Keratinocyte (primary cell): ENCODE data around the gene KIF22.

ENCODE experiments used
- CTCF ChIP-seq, 3 experiments: IDR thresholded peaks in 1 of 3; conservative IDR thresholded peaks in 1 of 3; optimal IDR thresholded peaks in 1 of 3; 2 replicates in 2 of 3; 3 replicates in 1 of 3; pipeline versions ENCODE3 to v1.5.1; 2011; ENCODE audit warnings: low read length in 3 of 3, mild to moderate bottlenecking in 3 of 3, moderate library complexity in 2 of 3, control low read depth in 1 of 3, inconsistent platforms in 1 of 3; ENCODE audit not compliant: insufficient read depth in 2 of 3; ENCODE audit errors: extremely low read depth in 1 of 3
- EZH2 ChIP-seq: IDR thresholded peaks from one replicate; pipeline ENCODE4 v1.6.1; 2012; ENCODE audit warnings: inconsistent platforms, mild to moderate bottlenecking, low read length, moderate library complexity

DNA sequence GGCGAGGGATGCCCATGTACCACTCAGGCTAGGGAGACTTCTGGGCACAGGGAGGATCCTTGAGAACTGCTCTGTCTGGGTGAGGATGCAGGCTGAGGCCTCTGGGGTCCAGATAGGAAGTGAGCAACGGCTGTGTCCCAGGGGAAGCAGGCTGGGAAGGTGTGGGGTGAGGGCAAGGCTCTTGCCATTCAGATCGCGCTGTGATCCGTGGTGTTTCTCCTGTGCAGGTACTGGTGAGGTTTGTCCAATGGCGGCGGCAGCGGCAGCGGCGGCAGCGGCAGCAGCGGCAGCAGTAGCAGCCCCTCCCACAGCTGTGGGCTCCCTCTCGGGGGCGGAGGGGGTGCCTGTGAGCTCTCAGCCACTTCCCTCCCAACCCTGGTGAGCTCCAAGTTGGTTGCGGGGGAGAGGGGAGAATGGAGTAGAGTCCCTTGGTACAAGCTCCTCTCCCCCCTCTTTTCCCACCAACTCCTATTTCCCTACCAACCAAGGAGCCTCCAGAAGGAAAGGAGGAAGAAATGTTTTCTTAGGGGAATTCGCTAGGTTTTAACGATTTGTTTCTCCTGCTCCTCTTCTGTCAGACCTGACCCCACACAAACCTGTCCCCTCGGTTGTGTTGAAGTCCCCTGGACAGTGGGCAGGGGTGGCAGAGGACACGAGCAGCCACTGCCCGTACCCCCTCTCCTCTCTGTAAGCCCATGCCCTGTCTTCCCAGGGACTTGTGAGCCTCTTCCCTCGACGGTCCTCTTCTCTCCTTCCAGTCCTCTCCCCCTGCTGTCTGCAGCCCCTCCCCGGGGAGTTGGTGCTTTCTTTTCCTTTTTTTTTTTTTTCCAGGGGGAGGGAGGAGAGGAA lies 19.5 kb downstream of the KIF22 start:
- no peak for TF ChIP-seq CTCF (optimal IDR thresholded peaks at IDR 0.05 in 1 of 3, IDR thresholded peaks at IDR 0.05 in 1 of 3, conservative IDR thresholded peaks at IDR 0.05 in 1 of 3; ENCODE audit: extremely low read depth in 1 of 3, insufficient read depth in 2 of 3, low read length in 3 of 3)
- TF ChIP-seq EZH2, result no peak
